ENCODE data around the gene TRRAP.

TRRAP gene

GRCh38 chr7:99021941-99022560, 143.7 kb downstream of the TRRAP start:
- DNase-seq (ENCODE audit: extremely low read depth in 1 of 2, low read depth in 1 of 2): no peak

GRCh38 chr7:99024066-99024465, 145.7 kb downstream of the TRRAP start:
- no peak for DNase-seq (ENCODE audit: extremely low read depth in 1 of 2, low read depth in 1 of 2)

GRCh38 chr7:99027241-99027640, 148.9 kb downstream of the TRRAP start:
- no peak for DNase-seq (ENCODE audit: extremely low read depth in 1 of 2, low read depth in 1 of 2)

GRCh38 chr7:99027841-99028240, 149.5 kb downstream of the TRRAP start:
- no peak for DNase-seq (ENCODE audit: extremely low read depth in 1 of 2, low read depth in 1 of 2)

GRCh38 chr7:99028261-99028973, 150.1 kb downstream of the TRRAP start:
- DNase-seq (ENCODE audit: extremely low read depth in 1 of 2, low read depth in 1 of 2): no peak

- DNase-seq (ENCODE audit: extremely low read depth in 1 of 2, low read depth in 1 of 2): no peak
These were observed 151.4 kb downstream of the TRRAP start for GRCh38 chr7:99029466-99030435.

GRCh38 chr7:99030457-99030856, 152.1 kb downstream of the TRRAP start:
- DNase-seq (ENCODE audit: extremely low read depth in 1 of 2, low read depth in 1 of 2): no peak

GRCh38 chr7:99030951-99031350, 152.6 kb downstream of the TRRAP start:
- DNase-seq (ENCODE audit: extremely low read depth in 1 of 2, low read depth in 1 of 2): no peak

- DNase-seq (ENCODE audit: extremely low read depth in 1 of 2, low read depth in 1 of 2): no peak
These were observed 153.2 kb downstream of the TRRAP start for GRCh38 chr7:99031496-99031895.

- DNase-seq (ENCODE audit: extremely low read depth in 1 of 2, low read depth in 1 of 2): no peak
These were observed 154.6 kb downstream of the TRRAP start for GRCh38 chr7:99032928-99033327.

- DNase-seq (ENCODE audit: extremely low read depth in 1 of 2, low read depth in 1 of 2): no peak
These were observed 155.4 kb downstream of the TRRAP start for GRCh38 chr7:99033765-99034164.

- no peak for DNase-seq (ENCODE audit: extremely low read depth in 1 of 2, low read depth in 1 of 2)
These were observed 156.8 kb downstream of the TRRAP start for GRCh38 chr7:99034932-99035722.

GRCh38 chr7:99035723-99036545, 157.6 kb downstream of the TRRAP start:
- no peak for DNase-seq (ENCODE audit: extremely low read depth in 1 of 2, low read depth in 1 of 2)

- no peak for DNase-seq (ENCODE audit: extremely low read depth in 1 of 2, low read depth in 1 of 2)
These were observed 158.3 kb downstream of the TRRAP start for GRCh38 chr7:99036546-99037111.

- DNase-seq (ENCODE audit: extremely low read depth in 1 of 2, low read depth in 1 of 2): no peak
These were observed 159.1 kb downstream of the TRRAP start for GRCh38 chr7:99037327-99037940.

GRCh38 chr7:99038086-99038855, 159.9 kb downstream of the TRRAP start:
- no peak for DNase-seq (ENCODE audit: extremely low read depth in 1 of 2, low read depth in 1 of 2)

GRCh38 chr7:99039384-99039891, 161.1 kb downstream of the TRRAP start:
- DNase-seq (ENCODE audit: extremely low read depth in 1 of 2, low read depth in 1 of 2): no peak

Measured in stimulated activated CD8-positive, alpha-beta memory T cell treated with anti-CD3 and anti-CD28 coated beads, Interleukin-7, amount 100 ng/mL, for 48 hours (primary cell).